GM21390 (cell line): Measurements from ENCODE around the gene FBXO15.

Source experiments
- ATAC-seq: cut with Tn5 transposase; IDR thresholded peaks from one replicate; pipeline ENCODE4 v1.9.1; 2021; ENCODE audit not compliant: unreplicated experiment

Gene FBXO15

GRCh38 chr18:74153793-74154192, 6.2 kb upstream of the FBXO15 start:
- ATAC-seq = no peak

DNA sequence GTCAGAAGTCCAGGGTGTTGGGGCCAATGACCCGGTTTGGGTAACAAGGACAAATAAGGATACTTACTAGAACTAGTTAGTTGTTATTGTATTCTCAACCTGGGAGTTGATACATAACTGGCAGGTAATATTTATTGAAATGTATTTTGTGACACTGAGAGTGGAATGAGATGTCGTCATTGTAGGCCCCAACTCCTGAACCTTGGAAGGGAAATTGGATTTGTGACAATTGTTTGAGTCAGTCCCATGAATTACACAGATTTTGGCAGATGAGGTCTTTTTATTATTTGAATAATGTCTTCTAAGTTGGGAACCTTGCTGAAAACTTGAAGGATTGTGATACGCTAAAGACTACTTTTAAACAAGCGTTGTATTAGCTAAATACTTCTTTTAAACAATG, 5.7 kb upstream of the FBXO15 start:
- no peak for ATAC-seq

DNA sequence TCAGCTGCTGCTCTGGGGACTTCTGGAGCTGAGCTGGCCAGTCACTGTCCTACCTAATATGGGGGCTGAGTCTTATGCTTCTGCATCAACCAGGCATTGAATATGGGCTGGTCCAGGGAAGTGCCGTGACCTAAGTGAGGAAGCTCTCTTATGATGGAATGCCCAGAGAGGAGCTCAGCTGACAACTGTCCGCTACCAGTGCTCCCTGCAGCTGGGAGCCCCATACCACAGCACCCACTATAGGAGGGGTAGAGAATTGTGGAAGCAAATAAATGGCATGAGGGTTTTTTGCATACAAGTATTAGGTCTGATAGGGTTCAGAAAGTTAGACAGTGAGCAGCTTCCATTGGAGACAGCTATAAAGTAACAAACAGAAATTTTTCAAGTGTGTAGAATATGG, 5.2 kb upstream of the FBXO15 start:
- no peak for ATAC-seq

DNA sequence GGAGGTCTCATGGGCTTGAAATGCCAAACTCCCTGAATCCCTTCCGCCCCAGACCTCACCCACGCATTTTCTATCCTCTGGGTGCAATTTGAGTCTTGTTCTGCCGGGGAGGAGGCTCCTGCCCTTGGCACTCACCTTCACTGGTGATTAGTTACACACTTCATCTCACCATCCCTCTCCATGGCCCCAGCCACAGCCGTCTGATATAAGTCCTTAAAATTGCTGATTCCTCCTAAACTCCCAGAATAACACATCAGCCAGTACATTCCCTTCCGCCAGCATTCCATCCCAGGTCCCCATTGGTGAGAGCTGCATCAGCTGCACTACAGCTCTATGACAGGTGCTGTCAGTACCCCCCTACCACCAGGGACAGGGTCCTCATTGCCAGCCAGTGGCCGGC, 4.6 kb upstream of the FBXO15 start:
- no peak for ATAC-seq

- ATAC-seq = no peak
Measured at GRCh38 chr18:74149878-74150277, 2.2 kb upstream of the FBXO15 start.

DNA sequence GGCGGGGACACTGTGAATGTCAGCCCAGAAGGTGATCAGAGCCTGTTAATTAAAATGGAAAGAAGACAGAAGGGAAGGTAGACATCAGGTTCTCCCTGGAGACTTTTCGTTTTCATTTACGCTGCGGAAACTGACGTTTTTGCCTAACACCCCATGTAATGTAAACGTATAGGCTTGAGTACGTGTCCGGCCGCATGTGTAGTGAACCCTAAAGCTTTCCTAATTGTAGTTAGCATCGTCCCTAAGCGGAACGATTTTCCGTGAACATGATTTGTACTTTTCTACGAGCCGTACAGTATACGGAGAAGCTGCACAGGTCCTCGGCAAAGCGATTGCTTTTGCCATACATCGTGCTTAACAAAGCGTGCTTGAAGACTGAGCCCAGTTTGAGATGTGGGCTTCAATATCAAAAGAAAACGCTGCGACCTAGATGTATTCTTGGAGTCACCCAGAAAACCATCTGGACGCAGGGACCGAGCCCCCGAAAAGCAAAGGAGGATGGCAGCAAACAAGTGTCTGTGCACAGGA, 973 bp upstream of the FBXO15 start:
- ATAC-seq = peak; percentile 22

DNA sequence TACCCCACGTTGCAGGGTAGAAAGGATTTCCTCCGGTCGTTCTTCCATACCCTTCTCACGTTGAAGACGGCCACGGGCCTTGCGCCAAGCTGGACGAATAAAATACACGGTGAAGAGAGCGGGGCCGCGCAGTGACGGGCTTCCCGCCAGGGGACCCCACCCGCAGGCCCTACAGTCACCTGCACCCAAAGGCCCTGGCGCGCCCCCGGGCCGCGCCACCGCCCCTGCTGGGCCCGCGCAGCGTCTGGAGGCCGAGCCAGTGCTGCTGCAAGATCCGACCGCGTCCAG, 199 bp downstream of the FBXO15 start:
- no peak for ATAC-seq

GRCh38 chr18:74146756-74147155, 878 bp downstream of the FBXO15 start:
- no peak for ATAC-seq

DNA sequence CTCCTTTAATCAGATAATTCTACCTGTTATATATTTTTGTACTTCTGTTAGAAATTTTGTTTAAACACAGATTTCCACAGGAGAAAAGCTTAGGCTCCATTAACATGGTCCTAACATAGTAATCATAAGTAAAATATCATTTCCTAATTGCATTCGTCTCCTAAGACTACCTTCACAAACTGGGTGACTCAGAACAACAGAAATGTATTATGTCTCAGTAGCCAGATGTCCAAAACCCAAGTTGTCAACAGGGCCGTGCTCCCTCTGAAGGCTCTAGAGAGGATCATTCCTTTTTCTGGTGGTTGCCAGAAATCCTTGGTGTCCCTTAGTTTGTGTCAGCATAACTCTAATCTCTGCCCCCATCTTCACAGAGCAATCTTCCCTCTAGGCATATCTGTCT, 5.4 kb downstream of the FBXO15 start:
- ATAC-seq = no peak

GRCh38 chr18:74141667-74142066, 6.0 kb downstream of the FBXO15 start:
- ATAC-seq = no peak

- ATAC-seq = no peak
Measured at GRCh38 chr18:74140582-74140981, 7.1 kb downstream of the FBXO15 start.

GRCh38 chr18:74139888-74140287, 7.7 kb downstream of the FBXO15 start:
- peak; percentile 50 for ATAC-seq

DNA sequence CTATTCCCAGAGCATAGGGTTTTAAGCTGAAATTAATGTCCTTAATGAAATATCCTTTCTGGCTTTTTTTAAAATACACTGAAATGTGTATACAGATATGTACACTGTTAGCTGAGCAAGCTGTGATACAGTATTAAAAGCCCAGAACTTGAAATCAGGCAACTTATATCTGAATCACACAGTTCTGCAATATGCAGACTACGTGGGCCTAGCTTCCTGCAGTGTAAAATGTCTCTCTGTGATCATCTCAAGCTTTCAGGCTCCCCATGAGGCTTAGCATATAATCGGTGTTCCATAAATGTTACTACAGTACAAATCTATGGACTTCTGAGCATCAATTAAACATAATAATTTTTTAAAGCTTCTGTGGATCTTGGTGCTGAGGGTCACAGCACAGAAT, 8.2 kb downstream of the FBXO15 start:
- no peak for ATAC-seq

DNA sequence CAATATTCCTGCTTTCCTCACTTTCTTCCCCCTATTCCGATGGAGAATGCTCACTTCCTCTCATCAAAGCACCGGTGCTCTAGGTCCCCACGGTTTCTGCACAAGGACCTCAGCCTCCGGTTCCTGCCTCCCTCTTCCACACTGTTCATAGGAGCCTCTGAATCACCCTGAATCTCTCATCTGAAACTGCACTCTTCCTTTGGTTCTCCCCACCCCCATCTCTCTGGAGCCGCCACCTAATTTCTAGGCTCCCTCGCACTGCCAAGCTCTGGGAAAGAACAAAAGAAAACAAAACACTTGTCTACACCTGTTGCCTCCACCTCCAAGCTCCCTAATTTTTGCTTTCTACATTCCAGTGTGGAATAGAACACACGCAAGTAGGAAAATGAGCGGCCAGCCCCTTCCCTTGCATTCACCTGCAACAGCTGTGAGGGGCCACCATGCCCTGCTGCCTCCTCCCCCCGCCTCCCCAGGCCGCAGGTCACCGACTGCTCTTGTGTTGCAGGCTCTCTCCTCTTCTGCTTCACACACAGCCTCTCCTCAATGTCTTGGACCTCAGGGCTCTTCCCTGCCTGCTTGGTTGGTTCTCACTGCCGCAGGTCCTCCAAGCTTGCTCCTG, 9.6 kb downstream of the FBXO15 start:
- ATAC-seq = no peak

DNA sequence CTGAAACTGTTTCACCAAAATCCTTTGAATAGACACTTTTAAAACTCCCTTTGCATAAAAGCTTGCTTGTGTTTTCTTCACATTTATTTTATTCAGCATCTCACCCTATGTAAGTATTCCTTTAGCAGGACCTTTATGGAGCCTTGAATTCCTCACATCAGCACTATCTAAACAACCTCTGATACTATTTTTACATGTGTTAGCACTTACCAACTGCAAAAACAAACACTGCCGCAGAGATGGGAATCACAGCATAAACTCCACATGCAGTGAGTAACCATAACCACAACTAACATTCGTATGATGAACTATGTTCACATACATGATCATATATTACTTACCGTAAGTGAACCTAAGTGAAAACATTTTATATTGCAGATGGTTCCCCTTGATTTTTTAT, 15.4 kb downstream of the FBXO15 start:
- ATAC-seq = no peak

DNA sequence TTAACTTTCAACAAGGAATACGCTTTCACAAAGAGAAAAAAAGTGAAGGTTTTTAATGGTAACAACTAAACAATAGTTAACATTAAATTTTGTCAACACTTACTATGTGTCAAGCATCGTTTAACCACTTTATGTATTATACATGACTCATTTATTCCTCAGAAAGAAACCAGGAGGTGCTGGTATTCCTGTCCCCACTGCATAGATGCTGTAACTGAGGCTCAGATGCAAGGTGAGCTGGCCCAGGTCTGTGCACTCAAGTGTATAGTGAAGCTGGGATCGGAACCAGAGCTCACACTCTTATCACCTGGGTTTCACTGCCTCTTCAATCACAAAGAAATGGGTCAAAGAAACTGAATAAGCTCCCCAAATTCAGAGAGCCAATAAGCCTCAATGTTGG, 16.5 kb downstream of the FBXO15 start:
- ATAC-seq = no peak

DNA sequence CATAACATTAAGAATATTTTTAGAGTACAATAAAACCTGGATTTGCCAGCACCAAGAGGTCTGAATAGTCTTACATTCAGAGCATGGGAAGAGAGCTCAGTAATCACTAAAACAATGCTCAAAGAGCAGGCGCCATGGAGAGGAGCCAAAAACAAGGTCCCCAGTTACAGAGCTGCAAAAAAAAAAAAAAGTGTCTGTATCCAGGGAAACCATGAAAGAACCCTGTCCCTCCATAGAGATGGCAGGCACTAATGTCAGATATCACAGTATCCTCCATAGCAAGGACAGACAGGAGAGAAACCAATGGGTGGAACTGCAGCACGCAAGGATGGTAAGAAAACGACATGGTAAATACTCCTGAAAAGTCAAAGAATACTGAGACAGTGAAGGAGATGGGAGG, 19.5 kb downstream of the FBXO15 start:
- no peak for ATAC-seq

DNA sequence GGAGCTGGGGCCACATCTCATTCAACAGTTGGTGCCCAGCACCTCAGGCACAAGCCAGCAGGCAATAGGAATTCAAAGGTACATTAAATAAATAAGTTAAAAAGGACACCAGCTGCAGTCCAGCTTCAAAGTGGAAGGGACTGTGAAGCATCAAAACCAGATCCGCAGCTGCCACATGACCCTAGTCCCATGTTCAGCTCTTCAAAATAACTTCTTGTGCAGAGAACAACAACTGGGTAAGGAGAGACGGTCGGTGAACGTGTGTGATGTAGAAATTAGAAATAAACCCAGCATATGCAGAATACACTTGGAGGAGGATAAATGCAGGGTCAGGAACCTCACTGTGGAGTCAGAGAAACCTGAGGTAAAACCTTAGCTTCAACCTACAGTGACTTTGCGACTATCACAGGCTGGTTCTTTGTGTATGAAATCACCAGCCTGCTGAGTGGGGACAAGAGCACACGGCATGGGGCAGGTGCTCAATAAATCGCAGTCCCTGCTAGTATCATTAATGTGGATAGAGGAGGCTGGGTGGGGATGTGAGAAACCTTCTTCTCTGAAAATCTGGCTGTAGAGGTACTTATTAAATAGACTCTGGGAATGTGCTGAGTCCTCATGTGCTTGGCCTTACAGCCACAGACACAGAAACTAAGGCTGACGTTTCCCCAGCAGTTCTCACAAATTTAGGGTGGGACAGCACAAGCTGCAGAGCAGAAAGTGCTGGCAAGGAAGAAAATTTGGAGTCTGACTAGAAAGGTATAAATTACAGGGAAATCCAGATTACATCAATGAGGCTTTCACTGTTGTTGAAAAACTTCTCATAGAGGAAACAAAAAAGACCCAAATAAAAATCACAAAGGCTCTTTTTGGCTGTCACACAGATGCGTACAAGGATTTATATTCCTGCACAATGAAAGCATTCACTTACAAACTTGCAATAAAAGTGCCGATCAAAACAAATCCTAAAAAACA, 20.7 kb downstream of the FBXO15 start:
- no peak for ATAC-seq

GRCh38 chr18:74124642-74125041, 23.0 kb downstream of the FBXO15 start:
- ATAC-seq = no peak

DNA sequence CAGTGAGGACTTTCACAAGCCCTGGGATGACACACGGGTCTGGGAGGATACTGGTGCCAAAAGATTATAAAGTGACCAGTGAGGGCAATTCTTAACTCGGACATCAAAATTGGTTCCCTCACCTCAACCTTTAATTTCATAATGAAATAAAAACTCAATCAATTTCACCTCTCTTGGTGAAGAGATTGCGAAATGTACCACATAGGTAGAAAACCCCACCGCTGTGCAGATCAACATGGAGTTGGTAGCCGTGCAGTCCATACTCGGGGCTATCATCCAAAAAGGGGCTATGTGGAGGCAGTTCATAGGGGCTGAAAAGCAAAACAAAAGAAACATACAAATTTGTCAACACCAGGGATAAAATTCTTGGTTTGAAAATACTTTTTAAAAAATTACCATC, 24.4 kb downstream of the FBXO15 start:
- no peak for ATAC-seq

- ATAC-seq = no peak
Measured at GRCh38 chr18:74116633-74117554, 30.7 kb downstream of the FBXO15 start.
